NB4 (cell line): ENCODE data around the gene PROK2.

Source experiments
- DNase-seq: peaks from one replicate; pipeline ENCODE4 v3.0.0; 2010; ENCODE audit warnings: low read depth
- H3K4me3 ChIP-seq: one replicate; pipeline ENCODE4 v1.5.1; 2011; ENCODE audit warnings: mild to moderate bottlenecking, low read depth, low read length, moderate library complexity
- MYC ChIP-seq: IDR thresholded peaks from 2 replicates; pipeline ENCODE4 v1.6.1; 2011; ENCODE audit warnings: low read depth, low read length
- POLR2A ChIP-seq: IDR thresholded peaks from 2 replicates; pipeline ENCODE4 v1.6.1; 2011; ENCODE audit warnings: mild to moderate bottlenecking; ENCODE audit not compliant: insufficient read length; ENCODE audit errors: extremely low read depth
- TF ChIP-seq, protein P1 (sequence below): IDR thresholded peaks from one replicate; pipeline ENCODE4 v1.5.1; 2012; ENCODE audit warnings: low read depth, low read length
- TF ChIP-seq, protein P2 (sequence below): IDR thresholded peaks from 2 replicates; pipeline ENCODE4 v1.6.1; 2011; ENCODE audit warnings: low read depth, low read length

PROK2 gene

DNA sequence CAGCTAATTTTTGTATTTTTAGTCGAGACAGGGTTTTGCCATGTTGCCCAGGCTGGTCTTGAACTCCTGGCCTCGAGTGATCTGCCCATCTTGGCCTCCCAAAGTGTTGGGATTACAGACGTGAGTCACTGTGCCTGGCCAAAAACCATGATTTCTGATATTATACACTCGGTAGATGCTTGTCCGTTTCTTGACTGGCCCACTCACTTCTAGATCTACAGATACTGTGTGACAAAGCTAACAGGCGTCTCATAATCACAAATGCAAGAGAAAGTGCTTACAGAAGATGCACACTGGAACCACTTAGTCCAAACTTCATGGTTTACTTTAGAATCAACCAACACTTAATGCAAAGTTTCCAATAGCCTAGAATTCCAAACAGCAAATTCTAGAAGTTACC lies 8.4 kb downstream of the PROK2 start:
- H3K4me3 ChIP-seq: no peak overlapping the region
- no peak for DNase-seq
- TF ChIP-seq, protein P1, sequence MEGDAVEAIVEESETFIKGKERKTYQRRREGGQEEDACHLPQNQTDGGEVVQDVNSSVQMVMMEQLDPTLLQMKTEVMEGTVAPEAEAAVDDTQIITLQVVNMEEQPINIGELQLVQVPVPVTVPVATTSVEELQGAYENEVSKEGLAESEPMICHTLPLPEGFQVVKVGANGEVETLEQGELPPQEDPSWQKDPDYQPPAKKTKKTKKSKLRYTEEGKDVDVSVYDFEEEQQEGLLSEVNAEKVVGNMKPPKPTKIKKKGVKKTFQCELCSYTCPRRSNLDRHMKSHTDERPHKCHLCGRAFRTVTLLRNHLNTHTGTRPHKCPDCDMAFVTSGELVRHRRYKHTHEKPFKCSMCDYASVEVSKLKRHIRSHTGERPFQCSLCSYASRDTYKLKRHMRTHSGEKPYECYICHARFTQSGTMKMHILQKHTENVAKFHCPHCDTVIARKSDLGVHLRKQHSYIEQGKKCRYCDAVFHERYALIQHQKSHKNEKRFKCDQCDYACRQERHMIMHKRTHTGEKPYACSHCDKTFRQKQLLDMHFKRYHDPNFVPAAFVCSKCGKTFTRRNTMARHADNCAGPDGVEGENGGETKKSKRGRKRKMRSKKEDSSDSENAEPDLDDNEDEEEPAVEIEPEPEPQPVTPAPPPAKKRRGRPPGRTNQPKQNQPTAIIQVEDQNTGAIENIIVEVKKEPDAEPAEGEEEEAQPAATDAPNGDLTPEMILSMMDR: no peak
- TF ChIP-seq, protein P2, sequence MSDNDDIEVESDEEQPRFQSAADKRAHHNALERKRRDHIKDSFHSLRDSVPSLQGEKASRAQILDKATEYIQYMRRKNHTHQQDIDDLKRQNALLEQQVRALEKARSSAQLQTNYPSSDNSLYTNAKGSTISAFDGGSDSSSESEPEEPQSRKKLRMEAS: no peak
- no peak for TF ChIP-seq POLR2A
- no peak for TF ChIP-seq MYC

DNA sequence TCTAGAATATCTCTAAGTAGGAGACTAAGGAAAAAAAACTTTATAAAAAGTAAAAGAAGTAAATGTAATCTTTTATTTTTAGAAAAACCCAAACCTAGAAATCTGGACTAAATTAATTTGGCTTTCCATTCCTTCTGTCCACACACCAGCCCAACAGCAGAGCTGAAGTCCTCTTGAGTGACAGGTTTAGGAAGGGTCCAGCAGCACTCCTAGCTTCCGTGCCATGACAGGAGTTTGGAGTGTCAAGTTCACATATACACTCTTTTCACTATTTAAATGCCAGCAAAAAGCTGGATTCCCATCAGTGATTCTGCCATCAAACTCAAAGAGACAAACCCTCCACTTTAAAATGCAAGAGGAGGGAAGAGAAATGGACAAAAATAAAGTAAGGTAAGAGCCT lies 13.1 kb downstream of the PROK2 start:
- DNase-seq: no peak
- TF ChIP-seq MYC (no peak), POLR2A (no peak)
- TF ChIP-seq, protein P1: no peak
- TF ChIP-seq, protein P2: no peak
- no peak overlapping the region for H3K4me3 ChIP-seq

DNA sequence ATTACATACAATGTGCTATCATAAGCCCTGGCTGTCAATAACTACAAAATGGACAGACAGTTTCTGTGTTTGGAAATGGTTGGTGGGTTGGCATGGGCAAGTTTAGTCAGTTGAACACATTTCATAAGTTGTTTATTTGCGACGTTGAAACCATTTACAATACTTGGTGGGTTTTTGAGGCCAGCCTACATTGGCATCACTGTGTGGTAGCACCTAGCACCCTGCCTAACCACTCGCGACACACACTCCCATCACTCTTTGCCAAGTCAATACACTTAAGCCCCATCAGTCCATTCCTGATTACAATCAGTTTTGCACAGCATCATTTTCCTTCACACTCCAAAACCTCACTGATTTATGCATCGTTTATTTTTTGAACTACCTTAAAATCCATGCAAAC lies 13.8 kb downstream of the PROK2 start:
- no peak overlapping the region for H3K4me3 ChIP-seq
- DNase-seq: no peak
- TF ChIP-seq, protein P2: no peak
- TF ChIP-seq MYC (no peak), POLR2A (no peak)
- TF ChIP-seq, protein P1: no peak

DNA sequence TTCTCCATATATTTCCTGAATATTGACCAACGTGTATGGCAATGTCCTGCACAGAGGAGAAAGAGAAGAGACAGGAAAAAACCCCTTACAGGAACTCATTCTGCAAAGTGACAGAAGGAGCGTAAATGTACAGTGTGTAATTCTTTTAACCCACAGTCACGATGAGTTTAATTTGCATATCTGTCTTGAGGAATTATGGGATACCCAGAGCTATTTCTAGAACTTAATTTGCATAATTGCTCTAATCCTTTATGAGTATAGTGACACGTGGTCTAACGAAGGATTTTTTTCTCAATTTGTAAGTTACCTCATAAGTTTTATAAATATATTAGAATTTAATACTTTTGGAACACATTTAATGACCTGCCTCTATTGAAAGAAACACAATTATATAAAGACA lies 21.5 kb downstream of the PROK2 start:
- no peak for DNase-seq
- no peak overlapping the region for H3K4me3 ChIP-seq
- TF ChIP-seq, protein P2: no peak
- TF ChIP-seq MYC (no peak), POLR2A (no peak)
- TF ChIP-seq, protein P1: no peak

DNA sequence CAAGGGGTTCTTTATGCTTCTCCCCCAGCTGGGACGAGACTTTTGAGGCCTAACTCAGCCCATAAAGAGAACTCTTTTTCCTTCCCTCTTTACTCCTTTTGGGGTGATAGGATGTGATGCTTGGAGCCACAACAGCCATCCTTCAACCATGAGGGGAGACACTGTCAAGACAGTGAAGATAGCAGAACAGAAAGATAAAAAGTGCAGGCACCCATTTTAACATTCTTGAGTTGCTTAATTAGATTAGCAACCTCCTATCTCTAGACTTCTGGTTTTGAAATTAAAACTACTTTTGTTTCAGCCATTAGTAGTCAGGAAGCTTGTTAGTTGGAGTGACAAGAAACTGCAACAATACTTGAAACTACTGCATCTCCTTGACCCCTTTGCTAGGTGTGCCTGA lies 24.8 kb downstream of the PROK2 start:
- no peak overlapping the region for H3K4me3 ChIP-seq
- TF ChIP-seq, protein P1: no peak
- TF ChIP-seq MYC (no peak), POLR2A (no peak)
- TF ChIP-seq, protein P2: no peak
- DNase-seq: no peak

DNA sequence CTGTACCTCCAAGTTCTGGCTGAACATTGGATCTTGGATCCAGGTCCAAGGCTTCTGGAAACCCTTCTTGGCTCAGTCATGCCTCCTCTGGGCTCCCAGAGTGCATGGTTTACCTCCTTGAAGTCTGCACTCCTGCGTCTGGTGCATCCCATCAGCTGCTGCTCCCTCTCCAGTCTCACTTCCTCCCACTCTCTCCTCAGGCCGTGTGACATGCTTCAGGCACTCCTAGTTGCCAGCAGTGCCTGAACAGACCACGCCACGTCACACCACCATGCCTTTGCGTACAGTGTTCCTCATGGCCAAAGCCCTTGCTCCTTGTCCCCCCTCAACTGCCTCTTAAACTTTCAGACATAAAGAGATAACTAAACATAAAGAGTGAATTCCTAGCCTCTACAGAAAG lies 25.5 kb downstream of the PROK2 start:
- no peak for DNase-seq
- TF ChIP-seq, protein P1: no peak
- no peak for TF ChIP-seq POLR2A
- TF ChIP-seq MYC: no peak
- no peak overlapping the region for H3K4me3 ChIP-seq
